GM18517 (cell line): Measurements from ENCODE around the gene TARS2.

ENCODE experiments used
- ATAC-seq: cut with Tn5 transposase; IDR thresholded peaks from one replicate; pipeline ENCODE4 v1.9.1; 2021; ENCODE audit warnings: mild to moderate bottlenecking, moderate library complexity; ENCODE audit not compliant: unreplicated experiment

TARS2 gene

DNA sequence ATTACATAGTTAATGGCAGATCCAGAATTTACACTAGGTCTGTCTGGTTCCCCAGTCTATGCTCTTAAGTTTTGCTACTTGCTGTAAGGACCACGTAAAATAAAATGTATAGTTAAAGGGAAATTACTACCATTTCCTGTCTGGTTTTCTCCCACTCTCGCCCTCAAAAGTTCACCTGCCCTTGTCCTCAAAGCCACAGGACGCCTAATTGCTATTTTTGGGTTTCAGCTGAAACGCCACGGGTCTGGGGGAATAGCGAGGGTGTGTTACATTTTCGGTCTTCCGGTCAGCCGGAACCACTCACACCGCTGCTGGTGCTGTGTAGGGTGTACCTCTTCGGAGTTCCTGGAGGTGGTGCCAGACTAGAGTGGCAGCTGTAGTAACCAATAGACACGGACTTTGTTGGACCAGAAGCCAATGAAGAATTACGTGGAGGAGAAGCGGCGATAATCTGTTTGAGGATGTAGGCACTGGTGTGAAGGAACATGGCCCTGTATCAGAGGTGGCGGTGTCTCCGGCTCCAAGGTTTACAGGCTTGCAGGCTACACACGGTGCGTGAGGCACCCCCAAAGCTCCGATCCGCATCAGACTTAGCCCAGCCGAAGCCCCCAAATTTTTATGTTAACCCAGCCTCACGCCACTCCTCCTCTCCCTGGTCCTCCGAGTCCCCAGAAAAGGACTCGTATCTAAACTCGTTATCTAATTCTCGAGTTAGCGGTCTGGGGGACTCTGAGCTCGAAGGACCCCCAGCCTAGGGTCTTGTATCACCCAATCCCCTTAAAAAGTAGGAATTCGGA, at the start of gene TARS2:
Gene TARS2 (plus strand): TSS at position 454 of the 797 bp plus-strand sequence. CDS start 32 bp downstream, at position 486.
- peak; percentile 99 for ATAC-seq

- ATAC-seq, result no peak
These were observed 46.1 kb upstream of the TARS2 start for GRCh38 chr1:150441121-150441520.

GRCh38 chr1:150444232-150444631, 43.0 kb upstream of the TARS2 start:
- no peak for ATAC-seq

DNA sequence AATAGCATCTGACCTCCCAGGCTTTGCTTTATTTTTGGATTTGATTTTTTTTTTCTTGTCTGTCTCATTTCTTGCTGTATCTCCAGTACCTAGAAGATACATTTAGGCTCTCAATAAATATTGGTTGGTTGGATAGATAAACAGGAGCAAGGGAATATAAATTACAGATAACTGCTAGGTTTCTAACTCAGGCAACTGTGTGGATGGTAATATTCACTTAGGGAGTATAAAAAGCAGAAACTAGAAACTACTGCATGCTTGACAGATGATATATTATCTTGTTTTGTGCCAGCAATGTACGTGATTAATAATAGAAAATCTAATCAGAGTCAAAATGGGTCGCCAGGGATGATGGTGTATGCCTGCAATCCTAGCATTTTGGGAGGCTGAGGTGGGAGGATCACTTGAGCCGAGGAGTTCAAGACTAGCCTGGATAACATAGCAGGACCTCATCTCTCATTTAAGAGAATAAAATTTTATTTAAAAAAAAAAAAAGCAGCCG, 31.0 kb upstream of the TARS2 start:
- no peak for ATAC-seq

GRCh38 chr1:150464422-150464826, 22.8 kb upstream of the TARS2 start:
- no peak for ATAC-seq

DNA sequence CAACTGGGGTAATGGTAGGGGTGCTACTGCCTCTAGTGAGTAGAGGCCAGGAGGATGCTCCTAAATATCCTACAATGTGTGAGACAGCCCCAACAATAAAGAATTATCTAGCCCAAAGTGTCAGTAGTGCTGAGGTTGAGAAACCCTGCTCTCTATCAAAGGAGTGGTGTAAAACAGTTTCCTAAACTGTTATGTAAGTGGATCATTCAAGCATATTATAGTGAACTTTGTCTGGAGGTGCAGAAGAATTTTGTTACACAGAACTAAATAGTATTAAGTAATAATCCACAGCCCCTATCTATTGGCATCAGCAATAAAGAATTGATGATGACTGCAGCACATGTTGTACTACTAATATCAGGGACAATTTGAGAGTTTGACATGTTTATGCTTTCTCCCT, 20.3 kb upstream of the TARS2 start:
- ATAC-seq, result no peak

DNA sequence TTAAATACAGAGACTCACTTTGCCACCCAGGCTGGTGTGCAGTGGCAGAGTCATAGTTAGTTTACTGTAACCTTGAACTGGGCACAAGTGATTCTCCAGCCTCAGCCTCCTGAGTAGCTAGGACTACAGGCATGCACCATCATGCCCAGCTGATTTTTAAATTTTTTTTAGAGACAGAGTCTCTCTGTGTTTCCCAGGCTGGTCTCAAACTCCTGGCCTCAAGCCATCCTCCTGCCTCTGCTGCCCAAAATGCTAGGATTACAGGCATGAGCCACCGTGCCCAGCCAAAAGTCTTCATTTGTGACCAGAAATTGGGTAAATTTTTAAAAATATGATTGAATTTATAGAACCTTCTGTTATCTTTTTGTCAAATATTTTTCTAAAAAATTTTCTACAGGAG, 17.9 kb upstream of the TARS2 start:
- no peak for ATAC-seq

- ATAC-seq, result no peak
These were observed 14.5 kb upstream of the TARS2 start for GRCh38 chr1:150472601-150473200.

- no peak for ATAC-seq
These were observed 13.6 kb upstream of the TARS2 start for GRCh38 chr1:150473659-150474058.

DNA sequence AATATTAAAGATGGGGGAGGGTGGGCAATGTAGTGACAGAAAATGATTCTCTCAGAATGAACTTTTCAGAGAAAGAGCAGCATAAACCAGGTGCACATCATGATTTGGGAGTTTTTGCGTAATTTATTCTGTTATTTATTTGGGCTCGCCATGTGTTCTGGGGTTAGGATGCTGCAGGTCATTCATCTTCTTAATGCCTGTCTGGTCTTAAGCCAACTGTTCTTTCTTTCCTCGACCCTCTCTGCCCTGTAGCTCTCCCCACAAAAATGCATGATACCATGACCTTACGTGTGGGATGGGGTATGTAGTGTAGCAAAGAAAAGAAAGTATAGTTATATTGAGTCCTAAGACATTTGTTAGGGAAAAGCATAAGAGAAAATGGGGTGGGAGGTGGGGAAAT, 12.3 kb upstream of the TARS2 start:
- ATAC-seq, result no peak

- no peak for ATAC-seq
These were observed 10.5 kb upstream of the TARS2 start for GRCh38 chr1:150476754-150477153.

DNA sequence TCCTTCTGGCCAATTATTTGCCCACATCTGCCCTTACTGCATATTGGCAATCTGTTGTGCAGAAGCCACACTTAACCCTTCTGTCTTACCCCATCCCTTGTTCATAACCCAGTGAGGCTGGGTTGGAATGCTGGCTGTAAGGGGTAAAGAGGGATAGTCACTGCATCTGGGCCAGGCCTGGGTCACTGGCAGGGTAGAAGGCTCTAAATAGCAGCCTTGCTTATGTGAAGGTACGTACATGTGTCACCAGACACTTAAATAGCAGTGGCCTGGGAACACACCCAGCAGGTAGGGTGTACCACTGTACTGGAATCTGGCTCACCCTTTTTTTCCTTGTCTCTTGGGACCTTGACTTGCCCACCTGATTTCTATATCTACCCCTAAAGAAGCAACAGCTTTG, 9.9 kb upstream of the TARS2 start:
- no peak for ATAC-seq

DNA sequence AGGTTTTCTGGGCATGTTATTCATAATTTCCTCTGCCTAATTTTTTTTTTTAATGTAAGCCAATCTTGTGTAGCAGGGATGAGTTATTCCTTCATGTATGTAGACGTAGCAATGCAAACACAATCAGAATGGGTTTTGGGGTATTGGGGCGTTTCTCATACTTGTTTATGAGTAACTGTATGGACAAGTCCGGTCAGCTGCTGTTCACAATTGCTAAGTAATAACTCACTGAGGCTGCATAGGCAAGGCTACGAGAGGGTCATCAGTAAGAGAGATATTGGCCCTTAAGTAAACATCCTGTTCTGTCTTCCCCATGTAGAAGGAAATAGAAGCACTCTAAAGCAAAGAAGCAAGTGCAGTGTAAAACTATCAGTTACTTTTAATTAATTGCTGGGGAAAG, 9.5 kb upstream of the TARS2 start:
- no peak for ATAC-seq

GRCh38 chr1:150479370-150479769, 7.8 kb upstream of the TARS2 start:
- ATAC-seq, result no peak

- ATAC-seq, result no peak
These were observed 7.3 kb upstream of the TARS2 start for GRCh38 chr1:150479927-150480352.

DNA sequence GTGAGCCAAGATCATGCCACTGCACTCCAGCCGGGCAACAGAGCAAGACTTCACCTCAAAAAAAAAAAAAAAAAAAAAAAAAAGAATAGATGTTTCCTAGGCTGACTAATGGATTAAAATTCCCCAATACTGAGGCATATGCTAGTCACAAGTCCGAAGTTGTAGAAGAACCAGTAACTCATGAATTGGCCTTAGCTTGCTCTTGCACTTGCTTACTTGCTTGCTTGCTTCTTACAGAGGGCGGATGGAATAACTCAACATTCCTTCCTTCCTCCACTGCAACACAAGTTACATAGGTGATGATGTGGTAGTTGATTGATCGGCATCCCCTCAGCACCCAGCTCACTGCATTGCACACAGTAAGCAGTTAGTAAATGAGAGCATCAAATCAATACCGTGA, 2.8 kb upstream of the TARS2 start:
- ATAC-seq, result no peak

DNA sequence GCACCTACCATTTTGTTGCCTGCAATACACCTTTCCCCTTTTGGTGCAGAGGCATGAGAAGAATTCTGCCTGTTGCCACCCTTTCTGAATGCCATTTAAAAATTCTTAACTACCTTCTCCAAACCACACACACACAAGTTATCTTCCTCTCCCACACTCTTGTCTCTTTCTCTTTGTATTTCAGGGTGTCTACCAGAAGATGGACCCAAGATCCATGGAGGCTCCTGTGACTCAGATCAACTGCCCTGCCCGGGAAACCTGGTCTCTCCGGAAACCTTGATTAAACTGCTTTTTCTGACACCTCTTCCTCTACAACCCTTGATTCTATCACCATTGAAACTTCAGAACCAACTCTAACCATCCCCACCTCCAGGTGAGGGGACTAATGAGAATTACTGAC, 2.4 kb upstream of the TARS2 start:
- ATAC-seq, result no peak

DNA sequence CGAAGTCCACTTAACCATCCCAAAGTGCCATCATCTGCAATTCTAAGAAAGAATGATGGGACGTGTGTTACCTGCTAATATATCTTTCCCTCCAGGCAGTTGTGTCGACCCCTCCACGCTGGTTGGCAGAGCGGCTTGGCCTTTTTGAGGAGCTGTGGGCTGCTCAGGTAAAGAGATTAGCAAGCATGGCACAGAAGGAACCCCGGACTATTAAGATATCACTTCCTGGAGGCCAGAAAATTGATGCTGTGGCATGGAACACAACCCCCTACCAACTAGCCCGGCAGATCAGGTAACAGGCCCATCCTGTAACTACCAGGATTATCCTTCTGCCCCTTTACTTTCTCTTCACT, 520 bp downstream of the TARS2 start:
- ATAC-seq, result no peak

DNA sequence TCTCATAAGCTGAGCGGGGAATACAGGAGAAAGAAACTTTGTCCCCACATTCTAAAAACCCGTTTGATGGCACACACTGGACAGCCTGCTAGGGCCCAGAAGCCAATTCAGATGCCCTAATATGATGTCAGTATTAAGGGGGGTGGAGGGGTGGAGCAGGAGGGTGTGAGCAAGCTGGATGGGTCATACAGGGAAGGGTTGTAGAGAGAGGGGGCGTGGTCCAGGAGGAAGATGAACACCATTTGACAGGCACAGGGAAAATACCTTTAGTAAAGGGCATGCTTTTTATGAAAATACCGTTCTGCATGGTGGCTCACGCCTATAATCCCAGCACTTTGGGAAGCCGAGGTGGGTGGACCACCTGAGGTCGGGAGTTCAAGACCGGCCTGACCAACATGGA, 6.0 kb downstream of the TARS2 start:
- no peak for ATAC-seq

DNA sequence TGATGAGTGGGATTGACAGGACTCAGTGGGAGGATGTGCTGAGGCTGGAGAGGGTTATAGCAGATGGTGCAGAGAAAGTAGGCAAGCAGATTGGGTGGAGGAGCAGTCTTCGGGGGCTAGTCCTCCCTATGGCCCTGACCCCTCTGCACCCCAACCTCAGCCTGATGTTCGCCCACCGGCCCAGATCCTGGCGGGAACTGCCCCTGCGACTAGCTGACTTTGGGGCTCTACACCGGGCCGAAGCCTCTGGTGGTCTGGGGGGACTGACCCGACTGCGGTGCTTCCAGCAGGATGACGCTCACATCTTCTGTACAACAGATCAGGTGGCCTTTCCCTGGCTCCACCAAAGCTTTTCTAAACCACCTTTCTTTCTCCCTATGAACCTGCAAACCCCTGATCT, 11.1 kb downstream of the TARS2 start:
- no peak for ATAC-seq

DNA sequence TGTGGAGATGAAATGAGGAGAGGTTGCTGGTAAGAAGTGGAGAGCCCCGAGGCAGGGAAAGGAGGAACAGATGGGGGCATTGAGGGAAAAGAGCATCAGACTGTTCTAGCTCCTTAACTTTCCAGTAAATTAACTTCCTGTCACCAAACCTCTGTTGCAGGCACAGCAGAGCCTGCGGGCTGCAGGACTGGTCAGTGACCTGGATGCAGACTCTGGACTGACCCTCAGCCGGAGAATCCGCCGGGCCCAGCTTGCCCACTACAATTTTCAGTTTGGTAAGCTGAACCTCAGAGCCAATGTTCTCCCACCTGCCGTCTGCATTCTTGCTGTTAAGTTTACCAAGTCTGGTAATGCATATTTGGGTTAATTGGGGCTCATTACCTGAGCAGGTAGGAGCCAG, 18.2 kb downstream of the TARS2 start:
- no peak for ATAC-seq
